Stomach (tissue), 9 donors: ENCODE measurements around the gene ERG. TPM values are rescaled to one million over a fixed set of nuclear protein-coding genes. Genes with fewer than 3 reads are reported as not detected.

ENCODE experiments used
- DNase-seq, 2 donors: peaks; one replicate each; pipeline versions ENCODE4 v3.0.0 to v3.0.0-alpha.2; 2013 to 2019
- H3K27ac ChIP-seq, 5 donors: fragments of 200-600 bp in 4 of 5; sonication (generic) in 4 of 5; one replicate each; pipeline ENCODE4 v1.5.1; 2013 to 2019; ENCODE audit warnings: mild to moderate bottlenecking in 1 of 5, moderate library complexity in 1 of 5
- H3K27me3 ChIP-seq, 3 donors: fragments of 200-600 bp; sonication (generic); one replicate each; pipeline ENCODE4 v1.5.1; 2017 to 2019; ENCODE audit warnings: mixed run types in 1 of 3
- H3K36me3 ChIP-seq, 4 donors: fragments of 200-600 bp; sonication (generic); 1 replicate in 3 of 4; 2 replicates in 1 of 4; pipeline ENCODE4 v1.5.1; 2016 to 2019
- H3K4me1 ChIP-seq, 4 donors: fragments of 200-600 bp; sonication (generic); one replicate each; pipeline ENCODE4 v1.5.1; 2016 to 2019
- H3K4me3 ChIP-seq, 4 donors: fragments of 200-600 bp; sonication (generic) in 3 of 4; one replicate each; pipeline ENCODE4 v1.5.1; 2016 to 2019; ENCODE audit warnings: mild to moderate bottlenecking in 1 of 4
- H3K9me3 ChIP-seq, 4 donors: fragments of 200-600 bp; sonication (generic); one replicate each; pipeline ENCODE4 v1.5.1; 2016 to 2019
- CTCF ChIP-seq, 7 experiments: fragments of 450-650 bp in 4 of 7; fragments of 200-600 bp in 3 of 7; sonication (generic) in 3 of 7; IDR thresholded peaks; one replicate each; pipeline ENCODE4 v1.5.1; 2016 to 2019; ENCODE audit warnings: antibody characterized with exemption in 7 of 7, control low read depth in 2 of 7, mild to moderate bottlenecking in 1 of 7
- EP300 ChIP-seq: sonication (generic); formaldehyde crosslinking; IDR thresholded peaks from one replicate; pipeline ENCODE4 v1.6.1; 2017; ENCODE audit warnings: antibody characterized with exemption
- POLR2A ChIP-seq, 4 donors: fragments of 450-650 bp; IDR thresholded peaks; one replicate each; pipeline ENCODE4 v1.6.1; 2016; ENCODE audit warnings: antibody characterized with exemption in 4 of 4, control low read depth in 2 of 4, mild to moderate bottlenecking in 1 of 4, moderate library complexity in 1 of 4
- POLR2AphosphoS5 ChIP-seq, 3 donors: sonication (generic); formaldehyde crosslinking; IDR thresholded peaks; one replicate each; pipeline ENCODE4 v1.6.1; 2016; ENCODE audit warnings: antibody characterized with exemption in 3 of 3
- WGBS, 5 donors: extraction: QIAGEN DNeasy Blood & Tissue Kit in 3 of 5; methylation state at CpG; one replicate each; pipeline versions ENCODE4 v1.1.5 to v1.1.7; 2013 to 2018; 5-methylcytosine and 5-hydroxymethylcytosine counted together
- intact Hi-C: fragments of 100-400 bp; cut with DNase I; formaldehyde crosslinking; loops from one replicate; pipeline ENCODE4 v1.15.1; 2023; ENCODE audit warnings: low total_unique reads
- polyA plus RNA-seq, 3 donors: library from polyadenylated mRNA; stranded (reverse); fragments of 200-250 nt; gene quantifications; one replicate each; pipeline ENCODE4 v1.2.3, GENCODE V29; 2013
- total RNA-seq, 5 donors: library from RNA; depleted of rRNA; stranded (reverse); fragments of >200 nt; gene quantifications; one replicate each; pipeline versions ENCODE4 v1.1.0 to v1.2.3, GENCODE V29; 2014 to 2016
- donor health status: healthy with polysubstance abuse.
- donor health status: Bipolar disorder and iron deficiency.
- donor health status: healthy.

Gene ERG
- total and polyA plus RNA-seq, 8 donors = 0.58 to 14.5 (median 5.4) TPM; not detected in 1

DNA sequence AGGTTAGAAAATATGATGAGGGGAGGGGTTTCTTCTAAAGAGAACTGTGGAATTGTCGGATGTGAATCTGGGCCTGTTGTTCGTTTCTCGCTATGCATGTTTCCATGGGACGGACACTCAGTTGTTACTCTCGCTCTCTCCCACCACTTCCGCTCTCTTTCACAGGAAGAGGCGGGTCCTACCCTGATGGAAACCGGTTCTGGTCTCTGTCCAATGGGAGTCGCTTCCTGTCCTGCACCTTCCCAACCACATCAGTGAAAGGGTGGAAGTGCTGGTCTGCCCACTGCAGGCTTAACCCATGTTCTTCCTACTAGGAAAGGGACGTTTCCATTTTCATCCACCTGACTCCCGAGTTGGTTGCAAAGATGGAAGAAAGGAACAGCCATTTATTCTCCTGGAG is 122.0 kb downstream of the ERG start:
- no peak for TF ChIP-seq POLR2A (IDR thresholded peaks at IDR 0.05)
- no peak for TF ChIP-seq EP300
- no peak for TF ChIP-seq CTCF (IDR thresholded peaks at IDR 0.05)
- no peak for TF ChIP-seq POLR2AphosphoS5 (IDR thresholded peaks at IDR 0.05)
- intact Hi-C loops = no loop called here
- WGBS, 5 donors = 57 to 85% (median 80%) methylated on average over 11 of the region's 11 CpGs

GRCh38 chr21:38367646-38368045 is 130.6 kb downstream of the ERG start:
- TF ChIP-seq EP300 (no peak), POLR2A (IDR thresholded peaks at IDR 0.05) (no peak), POLR2AphosphoS5 (IDR thresholded peaks at IDR 0.05) (no peak), CTCF (IDR thresholded peaks at IDR 0.05) (no peak)
- DNase-seq = no peak
- no peaks in the 10 kb centered on the region for H3K36me3 ChIP-seq
- no peak overlapping the region for H3K4me3 ChIP-seq
- no peaks in the 10 kb centered on the region for H3K4me1 ChIP-seq
- no peak overlapping the region for H3K27ac ChIP-seq
- intact Hi-C loops = no loop called here
- WGBS, 5 donors = 77 to 89% (median 83%) methylated on average over 4 of the region's 4 CpGs
- peaks cover 0 to 5% (median 0%) of the 10 kb centered on the region in 4 donors for H3K9me3 ChIP-seq
- H3K27me3 ChIP-seq = no peaks in the 10 kb centered on the region

More for the DNA sequence above, 122.0 kb downstream of the ERG start:
- peak overlapping the region in 2 of 4 donors; percentile 15 to 20 for H3K4me3 ChIP-seq
- H3K27me3 ChIP-seq = peaks cover 0 to 4% (median 0%) of the 10 kb centered on the region in 3 donors
- no peaks in the 10 kb centered on the region for H3K36me3 ChIP-seq
- no peak overlapping the region for H3K27ac ChIP-seq
- no peaks in the 10 kb centered on the region for H3K4me1 ChIP-seq
- peaks cover 0 to 7% (median 3%) of the 10 kb centered on the region in 4 donors for H3K9me3 ChIP-seq
- DNase-seq = no peak

- H3K4me1 ChIP-seq = no peaks in the 10 kb centered on the region
- no peak overlapping the region for H3K27ac ChIP-seq
- TF ChIP-seq POLR2A (IDR thresholded peaks at IDR 0.05) (no peak), EP300 (no peak), CTCF (IDR thresholded peaks at IDR 0.05) (no peak), POLR2AphosphoS5 (IDR thresholded peaks at IDR 0.05) (no peak)
- no peak for DNase-seq
- H3K9me3 ChIP-seq = peaks cover 0 to 5% (median 0%) of the 10 kb centered on the region in 4 donors
- no peak overlapping the region for H3K4me3 ChIP-seq
- no peaks in the 10 kb centered on the region for H3K36me3 ChIP-seq
- intact Hi-C loops = no loop called here
- peaks cover 0 to 11% (median 0%) of the 10 kb centered on the region in 3 donors for H3K27me3 ChIP-seq
- WGBS, 5 donors = 78 to 87% (median 82%) methylated on average over 2 of the region's 2 CpGs
Observed at GRCh38 chr21:38365521-38365920, 132.8 kb downstream of the ERG start.

DNA sequence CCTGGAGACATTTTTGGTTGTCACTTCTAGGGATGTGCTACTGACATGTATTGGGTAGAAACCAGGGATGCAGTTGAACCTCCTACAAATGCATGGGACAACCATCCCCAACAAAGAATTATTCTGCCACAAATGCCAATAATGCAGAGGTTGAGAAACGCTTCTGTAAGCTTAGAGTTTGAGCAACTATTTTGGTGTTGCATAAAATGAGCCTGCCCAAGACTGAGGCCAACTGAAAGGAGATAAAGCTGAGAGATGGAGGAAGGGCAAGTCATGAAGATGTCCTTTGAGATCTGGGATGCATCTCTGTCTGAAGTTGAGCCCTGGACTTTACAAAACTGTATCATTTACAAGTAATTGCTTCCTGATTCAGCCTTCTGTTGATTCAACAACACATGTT is 134.6 kb downstream of the ERG start:
- Histone ChIP-seq H3K27me3 (peaks cover 0 to 13% (median 0%) of the 10 kb centered on the region in 3 donors), H3K9me3 (no peaks in the 10 kb centered on the region), H3K4me1 (no peaks in the 10 kb centered on the region), H3K27ac (no peak overlapping the region), H3K4me3 (no peak overlapping the region), H3K36me3 (no peaks in the 10 kb centered on the region)
- 55 to 86% (median 78%) methylated on average over 1 of the region's 1 CpG for WGBS, 5 donors
- TF ChIP-seq EP300 (no peak), CTCF (IDR thresholded peaks at IDR 0.05) (no peak), POLR2A (IDR thresholded peaks at IDR 0.05) (no peak), POLR2AphosphoS5 (IDR thresholded peaks at IDR 0.05) (no peak)
- intact Hi-C loops = no loop called here
- no peak for DNase-seq
